GM15510 (cell line): Measurements from ENCODE around the gene MAGIX.

ENCODE experiments used
- POLR2A ChIP-seq: IDR thresholded peaks from 3 replicates; pipeline ENCODE4 v1.6.1; 2011; ENCODE audit warnings: borderline replicate concordance; ENCODE audit not compliant: insufficient read length; ENCODE audit errors: extremely low read depth

The MAGIX gene

DNA sequence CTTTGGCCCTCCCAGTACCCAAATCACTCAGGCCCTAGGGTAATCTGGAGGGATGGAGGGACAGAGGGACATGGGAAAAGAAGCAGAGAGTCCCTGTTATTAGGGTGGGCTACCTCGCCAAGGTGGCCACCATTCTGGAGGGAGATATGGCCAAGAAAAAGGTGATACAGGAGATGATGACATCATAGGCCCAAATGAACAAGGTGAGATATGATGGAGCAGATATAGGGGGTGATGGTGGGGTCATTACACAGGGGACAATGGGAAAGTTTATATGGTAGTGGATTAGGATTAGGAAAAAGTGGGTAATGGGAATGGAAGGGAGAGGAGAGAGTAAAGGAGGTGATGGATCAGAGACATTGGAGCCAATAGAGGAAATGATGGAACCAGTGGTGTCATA, 50.3 kb downstream of the MAGIX start:
- TF ChIP-seq POLR2A = no peak

DNA sequence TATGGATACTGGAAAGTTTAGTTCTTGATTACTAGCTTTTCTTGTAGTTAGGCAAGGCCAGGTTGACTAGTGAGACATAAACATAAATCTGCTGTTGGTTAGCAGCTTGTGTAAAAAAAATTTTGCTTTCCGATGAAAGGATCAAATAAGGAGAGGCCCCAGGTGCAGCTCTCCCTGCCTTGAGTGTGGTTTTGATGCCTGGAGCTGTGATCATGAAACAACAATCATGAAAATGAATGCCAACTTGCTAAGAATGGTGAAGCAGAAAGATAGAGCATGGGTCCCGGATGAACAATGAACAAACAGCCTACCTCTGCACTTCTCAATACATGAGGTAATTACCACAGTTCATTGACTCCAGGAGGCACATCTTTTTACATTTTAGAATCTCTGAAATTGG, 51.9 kb downstream of the MAGIX start:
- no peak for TF ChIP-seq POLR2A

GRCh38 chrX:49214996-49215526, 52.5 kb downstream of the MAGIX start:
- no peak for TF ChIP-seq POLR2A
